Epidermal melanocyte (primary cell): ENCODE results near the gene ADARB1.

Source experiments
- DNase-seq: peaks from one replicate; pipeline ENCODE4 v3.0.0; 2011; ENCODE audit warnings: low spot score; ENCODE audit not compliant: insufficient read length

ADARB1 gene

GRCh38 chr21:45039317-45040156 is 34.8 kb upstream of the ADARB1 start:
- no peak for DNase-seq

- no peak for DNase-seq
Measured at GRCh38 chr21:45040157-45040711, 34.1 kb upstream of the ADARB1 start.

- no peak for DNase-seq
Measured at GRCh38 chr21:45040739-45041138, 33.6 kb upstream of the ADARB1 start.

GRCh38 chr21:45041351-45041805 is 33.0 kb upstream of the ADARB1 start:
- peak; percentile 63 for DNase-seq

GRCh38 chr21:45041984-45042663 is 32.3 kb upstream of the ADARB1 start:
- DNase-seq = no peak

- DNase-seq = no peak
Measured at GRCh38 chr21:45042664-45043161, 31.7 kb upstream of the ADARB1 start.

GRCh38 chr21:45043541-45044020 is 30.8 kb upstream of the ADARB1 start:
- DNase-seq = no peak

GRCh38 chr21:45045481-45045880 is 28.9 kb upstream of the ADARB1 start:
- no peak for DNase-seq

GRCh38 chr21:45047257-45047656 is 27.1 kb upstream of the ADARB1 start:
- DNase-seq = no peak

- no peak for DNase-seq
Measured at GRCh38 chr21:45048026-45048698, 26.2 kb upstream of the ADARB1 start.

- no peak for DNase-seq
Measured at GRCh38 chr21:45048968-45049367, 25.4 kb upstream of the ADARB1 start.

GRCh38 chr21:45049714-45050344 is 24.6 kb upstream of the ADARB1 start:
- DNase-seq = no peak

- DNase-seq = no peak
Measured at GRCh38 chr21:45050345-45050796, 24.0 kb upstream of the ADARB1 start.

GRCh38 chr21:45050797-45051489 is 23.4 kb upstream of the ADARB1 start:
- no peak for DNase-seq

GRCh38 chr21:45051580-45052434 is 22.6 kb upstream of the ADARB1 start:
- DNase-seq = no peak

- DNase-seq = no peak
Measured at GRCh38 chr21:45052960-45053359, 21.4 kb upstream of the ADARB1 start.

GRCh38 chr21:45053561-45054226 is 20.7 kb upstream of the ADARB1 start:
- no peak for DNase-seq

GRCh38 chr21:45054227-45054926 is 20.0 kb upstream of the ADARB1 start:
- DNase-seq = no peak
